ENCODE measurements around the gene PTPRD.

PTPRD gene

GRCh38 chr9:9223175-9223574, 1389.6 kb downstream of the PTPRD start:
- H3K4me2 ChIP-seq (ENCODE audit: low read depth, low read length, poor library complexity, severe bottlenecking) = no peak overlapping the region
- TF ChIP-seq EZH2phosphoT487 (IDR thresholded peaks at IDR 0.05; ENCODE audit: borderline replicate concordance) = no peak
- TF ChIP-seq, protein P1, sequence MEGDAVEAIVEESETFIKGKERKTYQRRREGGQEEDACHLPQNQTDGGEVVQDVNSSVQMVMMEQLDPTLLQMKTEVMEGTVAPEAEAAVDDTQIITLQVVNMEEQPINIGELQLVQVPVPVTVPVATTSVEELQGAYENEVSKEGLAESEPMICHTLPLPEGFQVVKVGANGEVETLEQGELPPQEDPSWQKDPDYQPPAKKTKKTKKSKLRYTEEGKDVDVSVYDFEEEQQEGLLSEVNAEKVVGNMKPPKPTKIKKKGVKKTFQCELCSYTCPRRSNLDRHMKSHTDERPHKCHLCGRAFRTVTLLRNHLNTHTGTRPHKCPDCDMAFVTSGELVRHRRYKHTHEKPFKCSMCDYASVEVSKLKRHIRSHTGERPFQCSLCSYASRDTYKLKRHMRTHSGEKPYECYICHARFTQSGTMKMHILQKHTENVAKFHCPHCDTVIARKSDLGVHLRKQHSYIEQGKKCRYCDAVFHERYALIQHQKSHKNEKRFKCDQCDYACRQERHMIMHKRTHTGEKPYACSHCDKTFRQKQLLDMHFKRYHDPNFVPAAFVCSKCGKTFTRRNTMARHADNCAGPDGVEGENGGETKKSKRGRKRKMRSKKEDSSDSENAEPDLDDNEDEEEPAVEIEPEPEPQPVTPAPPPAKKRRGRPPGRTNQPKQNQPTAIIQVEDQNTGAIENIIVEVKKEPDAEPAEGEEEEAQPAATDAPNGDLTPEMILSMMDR (conservative IDR thresholded peaks at IDR 0.05; ENCODE audit: low read length) = no peak

GRCh38 chr9:9222730-9223129, 1390.1 kb downstream of the PTPRD start:
- H3K79me2 ChIP-seq (ENCODE audit: insufficient read depth, low read length) = no peaks in the 10 kb centered on the region
- no peak overlapping the region for H3K9ac ChIP-seq (ENCODE audit: low read depth, low read length, poor library complexity, severe bottlenecking)
- H3K27me3 ChIP-seq (ENCODE audit: insufficient read depth, low read length, poor library complexity, severe bottlenecking) = no peaks in the 10 kb centered on the region
- no peaks in the 10 kb centered on the region for H4K20me1 ChIP-seq (ENCODE audit: insufficient read depth, low read length, poor library complexity, severe bottlenecking)
- no peaks in the 10 kb centered on the region for H3K4me1 ChIP-seq (ENCODE audit: insufficient read depth, low read length, poor library complexity, severe bottlenecking)
- H3K4me2 ChIP-seq (ENCODE audit: low read depth, low read length, poor library complexity, severe bottlenecking) = no peak overlapping the region
- no peaks in the 10 kb centered on the region for H3F3A ChIP-seq (ENCODE audit: low read depth)
- no peaks in the 10 kb centered on the region for H3K9me3 ChIP-seq (ENCODE audit: insufficient read depth, low read depth, low read length)
- no peaks in the 10 kb centered on the region for H3K9me2 ChIP-seq (replicated peaks; ENCODE audit: low read depth, low read length)
- H3K36me3 ChIP-seq (ENCODE audit: insufficient read depth, low read length) = no peaks in the 10 kb centered on the region
- TF ChIP-seq, protein P1 (conservative IDR thresholded peaks at IDR 0.05; ENCODE audit: low read length) = no peak
- no peak for TF ChIP-seq EZH2phosphoT487 (IDR thresholded peaks at IDR 0.05; ENCODE audit: borderline replicate concordance)
- H3K4me3 ChIP-seq (ENCODE audit: low read length, poor library complexity, severe bottlenecking) = no peak overlapping the region
- no peak overlapping the region for H2AFZ ChIP-seq (ENCODE audit: low read length)

More at GRCh38 chr9:9223175-9223574, 1389.6 kb downstream of the PTPRD start:
- no peaks in the 10 kb centered on the region for H3F3A ChIP-seq (ENCODE audit: low read depth)
- no peaks in the 10 kb centered on the region for H3K79me2 ChIP-seq (ENCODE audit: insufficient read depth, low read length)
- no peaks in the 10 kb centered on the region for H3K36me3 ChIP-seq (ENCODE audit: insufficient read depth, low read length)
- no peaks in the 10 kb centered on the region for H3K4me1 ChIP-seq (ENCODE audit: insufficient read depth, low read length, poor library complexity, severe bottlenecking)
- H2AFZ ChIP-seq (ENCODE audit: low read length) = no peak overlapping the region
- H3K4me3 ChIP-seq (ENCODE audit: low read length, poor library complexity, severe bottlenecking) = no peak overlapping the region
- H3K9me3 ChIP-seq (ENCODE audit: insufficient read depth, low read depth, low read length) = no peaks in the 10 kb centered on the region
- H3K9ac ChIP-seq (ENCODE audit: low read depth, low read length, poor library complexity, severe bottlenecking) = no peak overlapping the region
- no peaks in the 10 kb centered on the region for H4K20me1 ChIP-seq (ENCODE audit: insufficient read depth, low read length, poor library complexity, severe bottlenecking)
- H3K27me3 ChIP-seq (ENCODE audit: insufficient read depth, low read length, poor library complexity, severe bottlenecking) = no peaks in the 10 kb centered on the region
- no peaks in the 10 kb centered on the region for H3K9me2 ChIP-seq (replicated peaks; ENCODE audit: low read depth, low read length)

DNA sequence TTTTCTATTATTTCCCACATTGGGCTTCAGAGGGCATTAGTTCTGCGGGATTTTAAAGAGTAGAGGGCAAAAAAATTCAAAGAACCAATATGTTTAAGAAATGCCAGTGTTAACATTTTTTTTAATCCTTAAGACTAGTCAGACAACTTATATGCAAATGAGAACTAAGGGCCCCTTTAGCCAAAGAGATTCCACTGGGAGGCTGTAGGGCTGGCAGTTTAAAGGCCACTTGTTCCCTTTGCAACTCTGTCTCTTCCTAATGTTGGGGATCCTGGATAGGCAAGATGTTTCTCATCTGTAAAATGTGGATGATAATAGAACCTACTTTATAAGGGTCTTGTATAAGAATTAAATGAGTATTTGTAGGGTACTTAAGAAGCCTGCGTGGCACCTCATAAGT, 1395.9 kb downstream of the PTPRD start:
- H4K20me1 ChIP-seq (ENCODE audit: insufficient read depth, low read length, poor library complexity, severe bottlenecking) = no peaks in the 10 kb centered on the region
- no peaks in the 10 kb centered on the region for H3K36me3 ChIP-seq (ENCODE audit: insufficient read depth, low read length)
- H3K4me3 ChIP-seq (ENCODE audit: low read length, poor library complexity, severe bottlenecking) = no peak overlapping the region
- no peak overlapping the region for H3K9ac ChIP-seq (ENCODE audit: low read depth, low read length, poor library complexity, severe bottlenecking)
- H3F3A ChIP-seq (ENCODE audit: low read depth) = no peaks in the 10 kb centered on the region
- H3K4me2 ChIP-seq (ENCODE audit: low read depth, low read length, poor library complexity, severe bottlenecking) = no peak overlapping the region
- no peaks in the 10 kb centered on the region for H3K79me2 ChIP-seq (ENCODE audit: insufficient read depth, low read length)
- no peaks in the 10 kb centered on the region for H3K9me3 ChIP-seq (ENCODE audit: insufficient read depth, low read depth, low read length)
- no peaks in the 10 kb centered on the region for H3K27me3 ChIP-seq (ENCODE audit: insufficient read depth, low read length, poor library complexity, severe bottlenecking)
- no peaks in the 10 kb centered on the region for H3K9me2 ChIP-seq (replicated peaks; ENCODE audit: low read depth, low read length)
- no peak overlapping the region for H2AFZ ChIP-seq (ENCODE audit: low read length)
- TF ChIP-seq EZH2phosphoT487 (IDR thresholded peaks at IDR 0.05; ENCODE audit: borderline replicate concordance) = no peak
- TF ChIP-seq, protein P1 (conservative IDR thresholded peaks at IDR 0.05; ENCODE audit: low read length) = no peak
- H3K4me1 ChIP-seq (ENCODE audit: insufficient read depth, low read length, poor library complexity, severe bottlenecking) = no peaks in the 10 kb centered on the region

Data from Loucy (cell line).